Measurements from ENCODE around the gene NOTUM. TPM values are rescaled to one million over a fixed set of nuclear protein-coding genes. Genes with fewer than 3 reads are reported as not detected.

Gene NOTUM
- total RNA-seq, 4 donors from 2014 or later: 0.83 TPM; not detected in 3

DNA sequence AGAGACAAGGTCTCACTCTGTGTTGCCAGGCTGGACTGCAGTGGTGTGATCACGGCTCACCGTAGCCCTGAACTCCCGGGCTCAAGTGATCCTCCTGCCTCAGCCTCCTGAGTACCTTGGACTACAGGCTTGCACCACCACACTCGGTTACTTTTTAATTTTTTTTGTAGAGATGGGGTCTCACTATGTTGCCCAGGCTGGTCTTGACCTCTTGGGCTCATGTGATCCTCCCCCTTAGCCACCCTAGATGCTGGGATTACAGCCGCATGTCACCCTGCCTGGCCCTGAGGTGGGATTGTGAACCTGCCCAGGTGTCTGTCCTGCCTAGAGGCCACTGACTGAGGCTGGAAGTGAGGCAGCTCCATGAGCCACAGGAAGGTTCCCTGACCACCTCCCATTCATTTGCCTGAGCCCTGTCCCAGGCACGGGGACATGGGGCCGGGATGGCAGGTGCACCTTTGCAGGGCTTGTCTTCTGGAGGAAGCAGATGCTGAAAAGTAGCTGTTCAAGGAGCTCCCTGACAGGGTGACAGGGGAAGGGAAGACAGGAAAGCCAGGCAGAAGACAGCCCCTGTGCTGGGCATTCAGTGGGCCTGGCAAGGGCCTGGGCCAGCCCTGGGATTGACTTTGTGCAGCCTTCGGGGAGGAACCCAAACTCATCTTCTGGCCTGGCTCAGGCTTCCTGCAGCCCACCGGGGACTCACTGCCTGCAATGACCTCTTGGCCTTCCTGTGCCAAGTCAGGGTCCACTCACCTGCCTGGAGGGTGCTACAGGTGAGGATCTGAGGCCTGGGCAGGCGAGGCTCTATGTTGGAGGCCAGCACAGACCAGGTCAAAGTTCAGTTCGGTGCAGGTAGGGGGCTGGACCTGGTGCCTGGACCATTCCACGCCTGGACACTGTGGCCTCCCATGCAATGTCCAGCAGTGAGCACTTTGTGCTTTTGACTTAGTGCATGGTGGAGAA is 8.1 kb upstream of the NOTUM start:
- DNase-seq (ENCODE audit: extremely low spot score): no peak
- Histone ChIP-seq H3K4me3 (no peak overlapping the region), H3K27me3 (peaks cover 0 to 53% (median 0%) of the 10 kb centered on the region in 4 donors), H3K9me3 (peaks cover 0 to 4% (median 0%) of the 10 kb centered on the region in 4 donors), H3K27ac (replicated peaks in 1 of 4) (no peak overlapping the region), H3K4me1 (peaks cover 15 to 27% (median 20%) of the 10 kb centered on the region in 4 donors), H3K36me3 (no peaks in the 10 kb centered on the region)
- 81% methylated on average over 11 of the region's 12 CpGs for WGBS
- intact Hi-C loops (cut with DNase I): no loop called here
- TF ChIP-seq POLR2AphosphoS5 (IDR thresholded peaks at IDR 0.05): no peak
- no peak for TF ChIP-seq POLR2A (IDR thresholded peaks at IDR 0.05; ENCODE audit: low read depth)

DNA sequence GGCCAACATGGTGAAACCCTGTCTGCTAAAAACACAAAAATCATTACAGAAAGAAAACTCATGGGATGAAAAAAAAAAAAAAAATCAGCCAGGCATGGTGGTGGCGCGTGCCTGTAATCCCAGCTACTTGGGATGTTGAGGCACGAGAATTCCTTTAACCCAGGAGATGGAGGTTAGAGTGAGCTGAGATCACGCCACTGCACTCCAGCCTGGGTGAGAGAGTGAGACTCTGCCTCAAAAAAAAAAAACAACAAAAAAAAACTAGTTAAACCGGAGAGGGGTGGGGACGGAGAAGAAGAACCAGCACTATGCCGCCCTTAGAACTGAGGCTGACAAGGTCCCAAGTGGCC is 7.4 kb upstream of the NOTUM start:
- peaks cover 0 to 55% (median 0%) of the 10 kb centered on the region in 4 donors for H3K27me3 ChIP-seq
- intact Hi-C loops (cut with DNase I): no loop called here
- peaks cover 15 to 27% (median 20%) of the 10 kb centered on the region in 4 donors for H3K4me1 ChIP-seq
- no peak for DNase-seq (ENCODE audit: extremely low spot score)
- no peak overlapping the region for H3K27ac ChIP-seq (replicated peaks in 1 of 4)
- peak overlapping the region in 3 of 4 donors; percentile 35 to 44 (median 37) for H3K4me3 ChIP-seq
- H3K36me3 ChIP-seq: no peaks in the 10 kb centered on the region
- TF ChIP-seq EP300 (IDR thresholded peaks at IDR 0.05): no peak
- no peak for TF ChIP-seq CTCF (IDR thresholded peaks at IDR 0.05)
- H3K9me3 ChIP-seq: no peaks in the 10 kb centered on the region
- WGBS: 79% methylated on average over 7 of the region's 7 CpGs

GRCh38 chr17:81967533-81968395 is 6.8 kb upstream of the NOTUM start:
- DNase-seq (ENCODE audit: extremely low spot score): peak; percentile 95
- Histone ChIP-seq H3K27me3 (peaks cover 0 to 61% (median 2%) of the 10 kb centered on the region in 4 donors), H3K4me3 (peak overlapping the region; percentile 18 to 44 (median 36)), H3K27ac (replicated peaks in 1 of 4) (peak overlapping the region in 2 of 4 donors; percentile 9 to 28), H3K36me3 (no peaks in the 10 kb centered on the region), H3K4me1 (peaks cover 15 to 27% (median 20%) of the 10 kb centered on the region in 4 donors), H3K9me3 (no peaks in the 10 kb centered on the region)
- TF ChIP-seq POLR2A (IDR thresholded peaks at IDR 0.05; ENCODE audit: low read depth) (no peak), EP300 (IDR thresholded peaks at IDR 0.05) (no peak), POLR2AphosphoS5 (IDR thresholded peaks at IDR 0.05) (peak; percentile 39 to 56), CTCF (IDR thresholded peaks at IDR 0.05) (no peak)
- 15% methylated on average over 23 of the region's 36 CpGs for WGBS
- intact Hi-C loops (cut with DNase I): no loop called here

GRCh38 chr17:81967244-81967532 is 6.2 kb upstream of the NOTUM start:
- no CpG with 5 or more reads among the region's 5 CpGs for WGBS
- Histone ChIP-seq H3K4me1 (peaks cover 15 to 28% (median 20%) of the 10 kb centered on the region in 4 donors), H3K4me3 (no peak overlapping the region), H3K27ac (replicated peaks in 1 of 4) (peak overlapping the region in 2 of 4 donors; percentile 9 to 28), H3K27me3 (peaks cover 0 to 67% (median 5%) of the 10 kb centered on the region in 4 donors), H3K9me3 (no peaks in the 10 kb centered on the region), H3K36me3 (no peaks in the 10 kb centered on the region)
- intact Hi-C loops (cut with DNase I): no loop called here
- TF ChIP-seq CTCF (IDR thresholded peaks at IDR 0.05) (no peak), EP300 (IDR thresholded peaks at IDR 0.05) (no peak), POLR2AphosphoS5 (IDR thresholded peaks at IDR 0.05) (no peak), POLR2A (IDR thresholded peaks at IDR 0.05; ENCODE audit: low read depth) (no peak)
- no peak for DNase-seq (ENCODE audit: extremely low spot score)

Data from esophagus muscularis mucosa (tissue), 4 donors.